HUES6 (cell line): ENCODE data around the gene ELOA2.

Experiments
- H3K27ac ChIP-seq: 2 replicates; pipeline ENCODE4 v1.7.0; 2013; ENCODE audit warnings: low read depth, mild to moderate bottlenecking, low read length, inconsistent platforms
- H3K27me3 ChIP-seq: 2 replicates; pipeline ENCODE4 v1.6.1; 2013; ENCODE audit warnings: low read length; ENCODE audit not compliant: control insufficient read depth, insufficient read depth
- H3K36me3 ChIP-seq: 2 replicates; pipeline ENCODE4 v1.6.1; 2013; ENCODE audit warnings: low read length; ENCODE audit not compliant: control insufficient read depth, insufficient read depth
- H3K4me1 ChIP-seq: 2 replicates; pipeline ENCODE4 v1.6.1; 2013; ENCODE audit warnings: low read length; ENCODE audit not compliant: control insufficient read depth, insufficient read depth
- H3K4me3 ChIP-seq: 2 replicates; pipeline ENCODE4 v1.5.1; 2013; ENCODE audit warnings: low read depth, low read length
- H3K9ac ChIP-seq: one replicate; pipeline ENCODE4 v1.6.1; 2013; ENCODE audit warnings: mild to moderate bottlenecking, low read length
- H3K9me3 ChIP-seq: 2 replicates; pipeline ENCODE4 v1.6.1; 2013; ENCODE audit warnings: low read depth, low read length; ENCODE audit not compliant: control insufficient read depth, insufficient read depth

ELOA2 gene

GRCh38 chr18:47035156-47035671 lies at the start of gene ELOA2:
ELOA2 (minus strand) TSS chr18:47035621; CDS start chr18:47035264, 357 bp downstream.
- H3K9ac ChIP-seq: no peak within 1 kb of the TSS
- H3K27ac ChIP-seq: no peak within 1 kb of the TSS
- H3K9me3 ChIP-seq: no peaks in the 10 kb centered on the region
- no peaks in the 10 kb centered on the region for H3K27me3 ChIP-seq
- no peaks in the 10 kb centered on the region for H3K4me1 ChIP-seq
- no peak within 1 kb of the TSS for H3K4me3 ChIP-seq
- H3K36me3 ChIP-seq: no peaks in the 10 kb centered on the region

- H3K9me3 ChIP-seq: no peaks in the 10 kb centered on the region
- H3K27me3 ChIP-seq: no peaks in the 10 kb centered on the region
- H3K4me3 ChIP-seq: no peak overlapping the region
- H3K36me3 ChIP-seq: no peaks in the 10 kb centered on the region
- no peak overlapping the region for H3K27ac ChIP-seq
- no peaks in the 10 kb centered on the region for H3K4me1 ChIP-seq
- no peak overlapping the region for H3K9ac ChIP-seq
Measured at GRCh38 chr18:47081578-47081977, 46.2 kb upstream of the ELOA2 start.

- no peaks in the 10 kb centered on the region for H3K27me3 ChIP-seq
- H3K27ac ChIP-seq: no peak overlapping the region
- no peaks in the 10 kb centered on the region for H3K9me3 ChIP-seq
- no peak overlapping the region for H3K9ac ChIP-seq
- H3K4me3 ChIP-seq: no peak overlapping the region
- H3K36me3 ChIP-seq: no peaks in the 10 kb centered on the region
- peaks cover 5% of the 10 kb centered on the region for H3K4me1 ChIP-seq
Measured at GRCh38 chr18:47080872-47081271, 45.5 kb upstream of the ELOA2 start.

- Histone ChIP-seq H3K27ac (no peak overlapping the region), H3K4me3 (no peak overlapping the region), H3K9ac (no peak overlapping the region), H3K4me1 (peaks cover 18% of the 10 kb centered on the region), H3K36me3 (no peaks in the 10 kb centered on the region), H3K9me3 (no peaks in the 10 kb centered on the region), H3K27me3 (no peaks in the 10 kb centered on the region)
Measured at GRCh38 chr18:47077111-47077510, 41.7 kb upstream of the ELOA2 start.

- Histone ChIP-seq H3K9me3 (no peaks in the 10 kb centered on the region), H3K36me3 (no peaks in the 10 kb centered on the region), H3K4me1 (peaks cover 18% of the 10 kb centered on the region), H3K27me3 (no peaks in the 10 kb centered on the region), H3K9ac (peak overlapping the region; percentile 22), H3K27ac (peak overlapping the region; percentile 76; the same call in 1 of the 2 replicates), H3K4me3 (peak overlapping the region; percentile 5; the same call in 1 of the 2 replicates)
Measured at GRCh38 chr18:47075098-47075883, 39.9 kb upstream of the ELOA2 start.

- H3K27me3 ChIP-seq: no peaks in the 10 kb centered on the region
- no peaks in the 10 kb centered on the region for H3K36me3 ChIP-seq
- H3K4me1 ChIP-seq: no peaks in the 10 kb centered on the region
- H3K4me3 ChIP-seq: no peak overlapping the region
- H3K27ac ChIP-seq: no peak overlapping the region
- H3K9ac ChIP-seq: no peak overlapping the region
- no peaks in the 10 kb centered on the region for H3K9me3 ChIP-seq
Measured at GRCh38 chr18:47067648-47068047, 32.2 kb upstream of the ELOA2 start.

GRCh38 chr18:47063096-47063495 lies 27.7 kb upstream of the ELOA2 start:
- no peaks in the 10 kb centered on the region for H3K36me3 ChIP-seq
- no peaks in the 10 kb centered on the region for H3K27me3 ChIP-seq
- no peaks in the 10 kb centered on the region for H3K9me3 ChIP-seq
- H3K4me1 ChIP-seq: no peaks in the 10 kb centered on the region
- H3K4me3 ChIP-seq: no peak overlapping the region
- H3K27ac ChIP-seq: no peak overlapping the region
- H3K9ac ChIP-seq: no peak overlapping the region

- no peak overlapping the region for H3K27ac ChIP-seq
- no peak overlapping the region for H3K9ac ChIP-seq
- no peaks in the 10 kb centered on the region for H3K27me3 ChIP-seq
- H3K4me3 ChIP-seq: no peak overlapping the region
- no peaks in the 10 kb centered on the region for H3K4me1 ChIP-seq
- H3K9me3 ChIP-seq: no peaks in the 10 kb centered on the region
- no peaks in the 10 kb centered on the region for H3K36me3 ChIP-seq
Measured at GRCh38 chr18:47062471-47062870, 27.1 kb upstream of the ELOA2 start.

GRCh38 chr18:47054369-47054768 lies 18.9 kb upstream of the ELOA2 start:
- Histone ChIP-seq H3K27me3 (no peaks in the 10 kb centered on the region), H3K4me3 (no peak overlapping the region), H3K9ac (no peak overlapping the region), H3K4me1 (no peaks in the 10 kb centered on the region), H3K9me3 (no peaks in the 10 kb centered on the region), H3K36me3 (no peaks in the 10 kb centered on the region), H3K27ac (no peak overlapping the region)

GRCh38 chr18:47050468-47050867 lies 15.0 kb upstream of the ELOA2 start:
- H3K27ac ChIP-seq: no peak overlapping the region
- no peak overlapping the region for H3K9ac ChIP-seq
- H3K27me3 ChIP-seq: no peaks in the 10 kb centered on the region
- no peak overlapping the region for H3K4me3 ChIP-seq
- no peaks in the 10 kb centered on the region for H3K4me1 ChIP-seq
- H3K9me3 ChIP-seq: no peaks in the 10 kb centered on the region
- no peaks in the 10 kb centered on the region for H3K36me3 ChIP-seq

- no peak overlapping the region for H3K9ac ChIP-seq
- H3K4me1 ChIP-seq: no peaks in the 10 kb centered on the region
- no peaks in the 10 kb centered on the region for H3K36me3 ChIP-seq
- no peak overlapping the region for H3K4me3 ChIP-seq
- no peaks in the 10 kb centered on the region for H3K9me3 ChIP-seq
- H3K27ac ChIP-seq: no peak overlapping the region
- H3K27me3 ChIP-seq: no peaks in the 10 kb centered on the region
Measured at GRCh38 chr18:47040982-47041381, 5.6 kb upstream of the ELOA2 start.
